Suprapubic skin (tissue), 4 donors: ENCODE results near the gene SEMA4C. TPM values are rescaled to one million over a fixed set of nuclear protein-coding genes. Genes with fewer than 3 reads are reported as not detected.

ENCODE experiments used
- DNase-seq, 2 donors: peaks; one replicate each; pipeline ENCODE4 v3.0.0-alpha.2; 2019; ENCODE audit warnings: low spot score in 2 of 2
- H3K27ac ChIP-seq: fragments of 200-600 bp; sonication (generic); one replicate; pipeline ENCODE4 v1.5.1; 2019
- H3K27me3 ChIP-seq: fragments of 200-600 bp; sonication (generic); one replicate; pipeline ENCODE4 v1.5.1; 2019
- H3K36me3 ChIP-seq: fragments of 200-600 bp; sonication (generic); one replicate; pipeline ENCODE4 v1.5.1; 2019
- H3K4me1 ChIP-seq: fragments of 200-600 bp; sonication (generic); one replicate; pipeline ENCODE4 v1.5.1; 2019
- H3K4me3 ChIP-seq: fragments of 200-600 bp; sonication (generic); one replicate; pipeline ENCODE4 v1.5.1; 2019; ENCODE audit warnings: mild to moderate bottlenecking
- H3K9me3 ChIP-seq: fragments of 200-600 bp; sonication (generic); one replicate; pipeline ENCODE4 v1.5.1; 2019
- EP300 ChIP-seq: sonication (generic); formaldehyde crosslinking; IDR thresholded peaks from one replicate; pipeline ENCODE4 v1.6.1; 2017; ENCODE audit warnings: antibody characterized with exemption
- POLR2A ChIP-seq, 2 donors: fragments of 450-650 bp; IDR thresholded peaks; one replicate each; pipeline ENCODE4 v1.6.1; 2017; ENCODE audit warnings: antibody characterized with exemption in 2 of 2, mild to moderate bottlenecking in 2 of 2, moderate library complexity in 2 of 2
- POLR2AphosphoS5 ChIP-seq, 3 donors: sonication (generic); formaldehyde crosslinking; IDR thresholded peaks; one replicate each; pipeline ENCODE4 v1.6.1; 2017; ENCODE audit warnings: antibody characterized with exemption in 3 of 3
- WGBS: methylation state at CpG from one replicate; pipeline ENCODE4 v1.1.5; 2018; 5-methylcytosine and 5-hydroxymethylcytosine counted together
- total RNA-seq, 4 donors: library from RNA; depleted of rRNA; stranded (reverse); fragments of >200 nt; gene quantifications; one replicate each; pipeline ENCODE4 v1.1.0, GENCODE V29; 2016
- TF ChIP-seq, protein P1 (sequence below), 2 donors: fragments of 200-600 bp in 1 of 2; fragments of 450-650 bp in 1 of 2; sonication (generic) in 1 of 2; IDR thresholded peaks; one replicate each; pipeline ENCODE4 v1.5.1; 2016 to 2019; ENCODE audit warnings: antibody characterized with exemption in 2 of 2, mild to moderate bottlenecking in 1 of 2, moderate library complexity in 1 of 2

The SEMA4C gene
- total RNA-seq, 4 donors from 2014 or later: 15.7 to 28.2 (median 23.5) TPM

DNA sequence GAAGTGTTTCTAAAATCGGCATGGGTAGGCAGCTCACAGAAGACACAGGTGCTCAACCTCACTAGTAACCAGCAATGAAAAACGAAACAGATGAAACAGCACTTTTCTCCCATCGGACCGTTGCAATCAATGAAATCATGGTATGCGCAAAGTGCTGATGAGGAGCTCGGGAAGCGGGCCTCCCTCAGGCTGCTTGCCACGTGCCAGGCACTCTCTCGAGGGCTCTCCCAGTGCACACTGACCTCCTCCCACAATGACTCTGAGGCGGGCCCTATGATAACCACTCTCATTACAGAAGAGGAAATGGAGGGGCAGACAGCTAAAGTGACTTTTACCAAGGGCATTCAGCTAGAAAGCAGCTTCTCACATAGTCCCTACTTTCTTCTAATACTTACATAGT is 22.3 kb downstream of the SEMA4C start:
- 80% methylated on average over 10 of the region's 10 CpGs for WGBS
- Histone ChIP-seq H3K9me3 (no peaks in the 10 kb centered on the region), H3K27ac (no peak overlapping the region), H3K4me1 (no peaks in the 10 kb centered on the region), H3K27me3 (no peaks in the 10 kb centered on the region), H3K4me3 (no peak overlapping the region), H3K36me3 (peaks cover 58% of the 10 kb centered on the region)
- no peak for DNase-seq
- TF ChIP-seq, protein P1, sequence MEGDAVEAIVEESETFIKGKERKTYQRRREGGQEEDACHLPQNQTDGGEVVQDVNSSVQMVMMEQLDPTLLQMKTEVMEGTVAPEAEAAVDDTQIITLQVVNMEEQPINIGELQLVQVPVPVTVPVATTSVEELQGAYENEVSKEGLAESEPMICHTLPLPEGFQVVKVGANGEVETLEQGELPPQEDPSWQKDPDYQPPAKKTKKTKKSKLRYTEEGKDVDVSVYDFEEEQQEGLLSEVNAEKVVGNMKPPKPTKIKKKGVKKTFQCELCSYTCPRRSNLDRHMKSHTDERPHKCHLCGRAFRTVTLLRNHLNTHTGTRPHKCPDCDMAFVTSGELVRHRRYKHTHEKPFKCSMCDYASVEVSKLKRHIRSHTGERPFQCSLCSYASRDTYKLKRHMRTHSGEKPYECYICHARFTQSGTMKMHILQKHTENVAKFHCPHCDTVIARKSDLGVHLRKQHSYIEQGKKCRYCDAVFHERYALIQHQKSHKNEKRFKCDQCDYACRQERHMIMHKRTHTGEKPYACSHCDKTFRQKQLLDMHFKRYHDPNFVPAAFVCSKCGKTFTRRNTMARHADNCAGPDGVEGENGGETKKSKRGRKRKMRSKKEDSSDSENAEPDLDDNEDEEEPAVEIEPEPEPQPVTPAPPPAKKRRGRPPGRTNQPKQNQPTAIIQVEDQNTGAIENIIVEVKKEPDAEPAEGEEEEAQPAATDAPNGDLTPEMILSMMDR (IDR thresholded peaks at IDR 0.05): no peak
- TF ChIP-seq POLR2AphosphoS5 (IDR thresholded peaks at IDR 0.05) (no peak), POLR2A (IDR thresholded peaks at IDR 0.05) (no peak), EP300 (no peak)

GRCh38 chr2:96846825-96847224 is 23.1 kb downstream of the SEMA4C start:
- 90% methylated on average over 5 of the region's 5 CpGs for WGBS
- H3K36me3 ChIP-seq: peaks cover 57% of the 10 kb centered on the region

GRCh38 chr2:96844405-96844808 is 25.5 kb downstream of the SEMA4C start:
- Histone ChIP-seq H3K27ac (no peak overlapping the region), H3K9me3 (no peaks in the 10 kb centered on the region), H3K4me3 (no peak overlapping the region), H3K27me3 (no peaks in the 10 kb centered on the region), H3K4me1 (peaks cover 5% of the 10 kb centered on the region), H3K36me3 (peaks cover 38% of the 10 kb centered on the region)
- TF ChIP-seq POLR2A (IDR thresholded peaks at IDR 0.05): no peak
- no peak for TF ChIP-seq EP300
- TF ChIP-seq, protein P1 (IDR thresholded peaks at IDR 0.05): no peak
- TF ChIP-seq POLR2AphosphoS5 (IDR thresholded peaks at IDR 0.05): no peak
- DNase-seq: no peak
- WGBS: 91% methylated on average over 15 of the region's 17 CpGs

More at GRCh38 chr2:96846825-96847224, 23.1 kb downstream of the SEMA4C start:
- TF ChIP-seq, protein P1 (IDR thresholded peaks at IDR 0.05): no peak
- TF ChIP-seq EP300: no peak
- Histone ChIP-seq H3K27me3 (no peaks in the 10 kb centered on the region), H3K4me3 (no peak overlapping the region), H3K9me3 (no peaks in the 10 kb centered on the region), H3K4me1 (no peaks in the 10 kb centered on the region), H3K27ac (no peak overlapping the region)
- DNase-seq: no peak

- TF ChIP-seq POLR2A (IDR thresholded peaks at IDR 0.05) (no peak), EP300 (no peak), POLR2AphosphoS5 (IDR thresholded peaks at IDR 0.05) (no peak)
- DNase-seq: no peak
- no peaks in the 10 kb centered on the region for H3K27me3 ChIP-seq
- 91% methylated on average over 11 of the region's 14 CpGs for WGBS
- no peaks in the 10 kb centered on the region for H3K9me3 ChIP-seq
- H3K4me3 ChIP-seq: no peak within 1 kb of the TSS
- H3K4me1 ChIP-seq: peaks cover 10% of the 10 kb centered on the region
- no peak within 1 kb of the TSS for H3K27ac ChIP-seq
- peaks cover 38% of the 10 kb centered on the region for H3K36me3 ChIP-seq
These were observed 26.2 kb downstream of the SEMA4C start, which contains the start of gene ANKRD23 for GRCh38 chr2:96843538-96844268. Gene ANKRD23, minus strand, starts transcription at chr2:96844021. Its CDS starts 29 bp downstream, at chr2:96843992.

DNA sequence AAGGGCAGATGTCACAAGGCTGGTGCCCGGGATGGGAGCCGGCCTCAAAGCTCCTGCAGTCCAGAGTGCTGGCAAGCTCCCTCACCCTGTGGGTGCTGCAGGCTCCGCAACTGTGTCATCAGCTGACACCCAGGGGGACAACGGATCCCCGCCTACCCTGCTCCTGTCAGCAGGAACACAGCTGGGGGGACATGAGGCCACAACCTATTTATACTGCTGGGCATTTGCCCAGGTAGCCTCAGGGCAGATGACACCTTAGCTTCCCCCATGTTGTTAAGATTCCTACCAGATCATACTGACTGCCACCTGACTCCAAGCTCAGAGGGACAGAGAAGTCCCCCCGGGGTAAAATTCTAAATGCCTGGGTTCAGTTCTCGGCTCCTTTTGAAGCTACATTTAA is 27.3 kb downstream of the SEMA4C start:
- no peaks in the 10 kb centered on the region for H3K9me3 ChIP-seq
- TF ChIP-seq EP300: no peak
- no peak for TF ChIP-seq POLR2A (IDR thresholded peaks at IDR 0.05)
- TF ChIP-seq, protein P1 (IDR thresholded peaks at IDR 0.05): no peak
- no peak for TF ChIP-seq POLR2AphosphoS5 (IDR thresholded peaks at IDR 0.05)
- H3K4me3 ChIP-seq: no peak overlapping the region
- no peak for DNase-seq
- WGBS: 66% methylated on average over 7 of the region's 7 CpGs
- no peak overlapping the region for H3K27ac ChIP-seq
- H3K4me1 ChIP-seq: peaks cover 10% of the 10 kb centered on the region
- H3K36me3 ChIP-seq: peaks cover 33% of the 10 kb centered on the region
- H3K27me3 ChIP-seq: no peaks in the 10 kb centered on the region
